ENCODE measurements around the gene CD320.

CD320 gene

DNA sequence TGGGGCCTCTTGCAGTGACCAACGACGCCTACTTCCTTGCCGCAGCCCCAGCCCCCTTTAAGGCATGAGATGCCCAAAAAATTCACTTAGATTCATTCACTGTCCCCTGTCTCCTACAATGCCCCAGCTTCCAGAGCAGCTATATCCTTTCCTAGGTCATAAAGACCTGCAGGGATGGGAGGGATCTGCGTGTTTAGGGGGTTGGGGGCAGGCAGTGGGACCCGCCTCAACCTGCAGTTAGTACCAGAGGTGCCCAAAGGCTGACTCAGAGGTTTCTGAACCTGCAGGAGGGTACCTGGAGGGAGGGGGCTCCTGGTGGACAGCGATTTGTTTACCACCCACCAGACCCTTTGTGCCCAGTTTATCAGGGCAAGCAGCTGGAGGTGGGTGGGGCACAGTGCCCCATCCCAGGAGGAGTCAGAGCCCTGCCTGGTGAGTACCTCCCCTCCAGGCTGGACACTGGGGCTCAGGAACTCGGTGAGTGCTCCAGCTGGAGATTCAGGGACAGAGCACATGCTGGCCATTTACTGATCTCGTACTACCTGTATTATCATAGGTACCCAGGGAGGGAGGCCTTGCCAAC is 23.2 kb upstream of the CD320 start:
- in situ Hi-C loops (cut with HindIII; ENCODE audit: low sequenced_read_pairs), result no loop called here
- TF ChIP-seq, protein P1, sequence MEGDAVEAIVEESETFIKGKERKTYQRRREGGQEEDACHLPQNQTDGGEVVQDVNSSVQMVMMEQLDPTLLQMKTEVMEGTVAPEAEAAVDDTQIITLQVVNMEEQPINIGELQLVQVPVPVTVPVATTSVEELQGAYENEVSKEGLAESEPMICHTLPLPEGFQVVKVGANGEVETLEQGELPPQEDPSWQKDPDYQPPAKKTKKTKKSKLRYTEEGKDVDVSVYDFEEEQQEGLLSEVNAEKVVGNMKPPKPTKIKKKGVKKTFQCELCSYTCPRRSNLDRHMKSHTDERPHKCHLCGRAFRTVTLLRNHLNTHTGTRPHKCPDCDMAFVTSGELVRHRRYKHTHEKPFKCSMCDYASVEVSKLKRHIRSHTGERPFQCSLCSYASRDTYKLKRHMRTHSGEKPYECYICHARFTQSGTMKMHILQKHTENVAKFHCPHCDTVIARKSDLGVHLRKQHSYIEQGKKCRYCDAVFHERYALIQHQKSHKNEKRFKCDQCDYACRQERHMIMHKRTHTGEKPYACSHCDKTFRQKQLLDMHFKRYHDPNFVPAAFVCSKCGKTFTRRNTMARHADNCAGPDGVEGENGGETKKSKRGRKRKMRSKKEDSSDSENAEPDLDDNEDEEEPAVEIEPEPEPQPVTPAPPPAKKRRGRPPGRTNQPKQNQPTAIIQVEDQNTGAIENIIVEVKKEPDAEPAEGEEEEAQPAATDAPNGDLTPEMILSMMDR (IDR thresholded peaks at IDR 0.05; ENCODE audit: low read depth, low read length), result no peak
- no peak overlapping the region for H3K4me3 ChIP-seq (ENCODE audit: low read depth, low read length)
- no peak for DNase-seq (ENCODE audit: low read depth, low spot score)

- DNase-seq (ENCODE audit: low read depth, low spot score), result no peak
- TF ChIP-seq, protein P1 (IDR thresholded peaks at IDR 0.05; ENCODE audit: low read depth, low read length), result no peak
- in situ Hi-C loops (cut with HindIII; ENCODE audit: low sequenced_read_pairs), result no loop called here
- H3K4me3 ChIP-seq (ENCODE audit: low read depth, low read length), result no peak overlapping the region
Observed at GRCh38 chr19:8329996-8330395, 21.8 kb upstream of the CD320 start.

- H3K4me3 ChIP-seq (ENCODE audit: low read depth, low read length), result no peak overlapping the region
- DNase-seq (ENCODE audit: low read depth, low spot score), result no peak
- TF ChIP-seq, protein P1 (IDR thresholded peaks at IDR 0.05; ENCODE audit: low read depth, low read length), result no peak
- in situ Hi-C loops (cut with HindIII; ENCODE audit: low sequenced_read_pairs), result no loop called here
Observed at GRCh38 chr19:8325454-8325853, 17.3 kb upstream of the CD320 start.

- in situ Hi-C loops (cut with HindIII; ENCODE audit: low sequenced_read_pairs), result no loop called here
- no peak overlapping the region for H3K4me3 ChIP-seq (ENCODE audit: low read depth, low read length)
- DNase-seq (ENCODE audit: low read depth, low spot score), result no peak
- TF ChIP-seq, protein P1 (IDR thresholded peaks at IDR 0.05; ENCODE audit: low read depth, low read length), result no peak
Observed at GRCh38 chr19:8324186-8325050, 16.3 kb upstream of the CD320 start.

DNA sequence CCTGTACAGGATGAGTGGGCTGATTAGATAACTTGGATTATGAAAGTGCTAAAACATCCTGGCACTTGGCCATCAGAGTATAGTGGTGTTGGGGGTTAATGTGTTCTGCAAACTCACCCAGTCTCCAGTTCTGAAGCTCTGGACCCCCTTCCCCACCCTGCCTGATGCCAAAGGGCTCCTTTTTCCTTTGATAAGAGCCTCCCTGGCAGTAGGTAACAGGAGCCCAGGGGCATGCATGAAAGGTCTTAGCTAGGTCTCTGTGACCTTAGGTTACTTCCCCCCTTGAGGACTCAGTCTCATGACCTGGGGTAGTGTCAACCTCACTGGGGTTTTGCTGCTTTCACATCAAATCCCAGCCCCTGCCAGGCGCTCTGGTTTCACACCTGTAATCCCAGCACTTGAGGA is 15.6 kb upstream of the CD320 start:
- no peak for DNase-seq (ENCODE audit: low read depth, low spot score)
- H3K4me3 ChIP-seq (ENCODE audit: low read depth, low read length), result no peak overlapping the region
- in situ Hi-C loops (cut with HindIII; ENCODE audit: low sequenced_read_pairs), result no loop called here
- TF ChIP-seq, protein P1 (IDR thresholded peaks at IDR 0.05; ENCODE audit: low read depth, low read length), result no peak

- TF ChIP-seq, protein P1 (IDR thresholded peaks at IDR 0.05; ENCODE audit: low read depth, low read length), result no peak
- in situ Hi-C loops (cut with HindIII; ENCODE audit: low sequenced_read_pairs), result no loop called here
- no peak for DNase-seq (ENCODE audit: low read depth, low spot score)
- peak overlapping the region; percentile 94 for H3K4me3 ChIP-seq (ENCODE audit: low read depth, low read length)
Observed at GRCh38 chr19:8322638-8322997, 14.5 kb upstream of the CD320 start.
